Fibroblast of gingiva (primary cell): ENCODE measurements around the gene CUL5.
A peak's percentile ranks its signal among the peaks of the same experiment; 100 is the strongest.

Experiments
- DNase-seq: peaks from one replicate; pipeline ENCODE4 v3.0.0-alpha.2; 2011; ENCODE audit warnings: low read depth

CUL5 gene

GRCh38 chr11:108008656-108009496, at the start of gene CUL5:
CUL5 (plus strand) TSS chr11:108008898; CDS start chr11:108009349, 451 bp downstream.
- DNase-seq: peak; percentile 93

GRCh38 chr11:107961480-107961879, 47.2 kb upstream of the CUL5 start:
- no peak for DNase-seq

DNA sequence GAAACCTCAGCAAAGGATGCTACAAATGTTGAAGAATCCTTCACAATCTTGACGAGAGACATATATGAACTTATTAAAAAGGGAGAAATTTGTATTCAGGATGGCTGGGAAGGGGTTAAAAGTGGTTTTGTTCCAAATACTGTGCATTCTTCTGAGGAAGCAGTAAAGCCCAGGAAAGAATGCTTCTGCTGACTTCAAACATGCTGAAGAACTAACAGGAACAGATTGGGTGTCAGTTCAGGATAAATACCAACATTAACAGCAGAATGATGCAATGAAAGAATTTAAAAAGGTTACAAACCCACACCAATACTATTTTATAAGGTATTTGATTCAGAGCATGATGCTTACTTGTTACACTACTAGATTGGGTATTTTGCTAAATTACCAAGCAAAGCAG, 46.5 kb upstream of the CUL5 start:
- no peak for DNase-seq

- no peak for DNase-seq
Observed at GRCh38 chr11:107963091-107963490, 45.6 kb upstream of the CUL5 start.

GRCh38 chr11:107969219-107969618, 39.5 kb upstream of the CUL5 start:
- DNase-seq: no peak

DNA sequence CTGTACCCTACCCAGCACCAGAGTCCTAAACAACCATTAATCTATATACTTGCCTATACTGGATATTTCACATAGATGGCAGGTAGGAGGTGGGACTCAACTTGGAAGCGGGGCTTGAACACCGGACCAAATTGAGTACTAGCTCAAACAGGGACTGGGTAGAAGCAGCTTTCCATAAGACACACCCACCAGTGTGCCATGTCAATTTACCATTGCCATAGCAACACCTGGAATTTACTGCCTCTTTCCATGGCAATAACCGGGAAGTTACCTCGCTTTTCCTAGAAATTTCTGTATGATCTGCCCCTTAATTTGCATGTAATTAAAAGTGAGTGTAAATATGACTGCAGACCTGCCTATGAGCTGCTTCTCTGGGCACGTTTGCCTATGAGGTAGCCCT, 38.6 kb upstream of the CUL5 start:
- no peak for DNase-seq

DNA sequence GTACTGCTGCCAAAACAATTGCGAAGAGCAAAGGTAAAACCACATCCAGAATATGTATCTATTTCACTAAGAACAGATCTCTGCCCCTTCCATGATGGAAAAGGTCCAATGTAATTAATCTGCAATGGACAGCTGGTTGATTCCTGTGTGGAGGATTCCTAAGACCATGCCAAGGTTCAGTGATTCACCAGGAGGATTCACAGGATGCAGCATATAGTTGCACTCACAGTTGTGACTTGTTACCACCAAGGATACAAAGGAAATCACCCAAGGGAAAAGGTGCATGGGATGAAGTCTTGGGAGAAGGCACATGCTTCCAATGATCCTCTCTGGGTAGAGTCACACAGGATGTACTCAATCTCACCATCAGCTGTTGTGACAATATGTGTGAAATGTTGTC, 35.1 kb upstream of the CUL5 start:
- no peak for DNase-seq

DNA sequence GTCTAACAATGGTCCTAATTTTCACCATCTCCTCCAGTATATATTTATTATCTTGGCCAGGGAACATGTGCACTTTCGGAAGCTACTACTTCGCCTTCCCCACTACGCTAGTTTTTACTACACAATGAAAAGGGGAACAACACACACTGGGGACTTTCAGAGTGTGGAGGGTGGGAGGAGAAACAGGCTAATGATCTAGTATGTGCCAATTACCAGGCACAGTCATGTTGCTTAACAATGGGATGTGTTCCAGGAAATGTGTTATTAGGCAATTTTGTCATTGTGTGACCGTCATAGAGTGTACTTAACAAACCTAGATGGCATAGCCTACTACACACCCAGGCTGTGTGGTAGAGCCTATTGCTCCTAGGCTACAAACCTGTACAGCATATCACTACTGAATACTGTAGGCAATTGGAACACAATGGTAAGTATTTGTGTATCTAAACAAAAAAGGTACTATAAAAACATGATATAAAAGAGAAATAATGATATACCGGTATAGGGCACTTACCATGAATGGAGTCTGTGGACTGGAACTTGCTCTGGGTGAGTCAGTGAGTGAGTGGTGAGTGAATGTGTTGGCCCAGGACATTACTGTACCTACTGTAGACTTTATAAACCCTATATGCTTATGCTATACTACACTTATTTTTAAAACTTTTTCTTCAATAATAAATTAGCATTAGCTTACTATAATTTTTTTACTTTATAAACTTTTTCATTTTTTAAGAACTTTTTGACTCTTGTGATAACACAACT, 20.1 kb upstream of the CUL5 start:
- DNase-seq: no peak

- no peak for DNase-seq
Observed at GRCh38 chr11:107991868-107992414, 16.8 kb upstream of the CUL5 start.

DNA sequence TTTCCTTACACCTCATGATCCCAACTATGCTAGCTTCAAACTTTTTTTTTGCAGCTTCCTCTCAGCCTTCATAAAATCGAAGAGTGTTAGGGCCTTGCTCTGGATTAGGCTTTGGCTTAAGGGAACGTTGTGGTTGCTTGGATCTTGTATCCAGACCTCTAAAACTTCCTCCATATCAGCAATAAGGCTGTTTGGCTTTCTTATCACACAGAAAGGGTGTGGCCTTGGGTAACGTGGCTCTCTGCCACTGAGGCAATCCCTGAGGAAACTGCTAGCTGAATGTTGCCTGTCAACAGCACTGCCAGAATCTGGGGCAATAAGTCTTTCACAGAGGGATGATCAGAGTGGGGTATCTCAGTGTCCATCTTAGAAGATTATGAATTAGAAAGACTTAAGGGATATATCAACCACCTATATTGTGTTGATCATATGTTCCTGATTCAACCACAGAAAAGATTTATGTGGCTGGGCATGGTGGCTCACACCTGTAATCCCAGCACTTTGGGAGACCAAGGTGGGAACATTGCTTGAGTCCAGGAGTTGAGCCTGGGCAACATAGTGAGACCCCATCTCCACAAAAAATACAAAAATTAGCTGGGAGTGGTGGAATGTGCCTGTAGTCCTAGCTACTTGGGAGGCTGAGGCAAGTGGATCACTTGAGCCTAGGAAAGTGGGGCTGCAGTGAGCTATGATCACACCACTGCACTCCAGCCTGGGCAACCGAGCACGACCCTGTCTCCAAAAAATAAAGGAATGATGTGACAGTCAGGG, 12.5 kb upstream of the CUL5 start:
- no peak for DNase-seq

- no peak for DNase-seq
Observed at GRCh38 chr11:107998761-107999160, 9.9 kb upstream of the CUL5 start.

DNA sequence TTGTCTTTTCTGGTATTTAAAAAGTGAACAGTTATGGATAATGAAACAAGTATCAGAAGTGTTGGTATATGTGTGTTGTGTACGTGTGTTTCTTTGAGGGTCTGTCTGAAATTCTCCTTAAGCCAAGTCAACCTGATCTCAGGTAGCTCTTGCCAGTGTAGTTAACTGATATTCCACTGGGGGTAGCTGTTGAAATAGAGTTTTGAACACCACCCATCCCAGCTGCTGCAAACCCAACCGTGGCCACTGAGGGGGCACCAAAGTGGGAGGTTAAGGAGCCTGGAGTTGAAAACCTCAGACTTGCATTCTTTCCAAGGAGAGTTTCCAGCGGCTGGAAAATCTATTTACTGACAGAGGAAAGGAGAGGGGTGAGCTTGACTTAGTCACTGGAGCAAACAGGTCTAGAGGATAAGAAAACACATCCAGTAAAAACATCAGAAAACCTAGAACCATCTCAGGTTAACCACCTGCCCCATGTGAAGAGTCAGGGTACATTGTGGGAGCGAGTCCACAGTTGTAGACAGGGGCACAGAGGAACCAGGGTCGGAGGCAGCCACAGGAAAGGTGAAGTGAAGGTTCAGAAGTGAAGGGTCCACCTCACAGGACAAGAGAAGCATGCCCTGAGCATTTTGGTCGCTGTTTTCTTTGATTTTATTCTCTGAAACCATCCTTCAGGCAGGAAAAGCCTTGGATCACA, 8.8 kb upstream of the CUL5 start:
- no peak for DNase-seq

DNA sequence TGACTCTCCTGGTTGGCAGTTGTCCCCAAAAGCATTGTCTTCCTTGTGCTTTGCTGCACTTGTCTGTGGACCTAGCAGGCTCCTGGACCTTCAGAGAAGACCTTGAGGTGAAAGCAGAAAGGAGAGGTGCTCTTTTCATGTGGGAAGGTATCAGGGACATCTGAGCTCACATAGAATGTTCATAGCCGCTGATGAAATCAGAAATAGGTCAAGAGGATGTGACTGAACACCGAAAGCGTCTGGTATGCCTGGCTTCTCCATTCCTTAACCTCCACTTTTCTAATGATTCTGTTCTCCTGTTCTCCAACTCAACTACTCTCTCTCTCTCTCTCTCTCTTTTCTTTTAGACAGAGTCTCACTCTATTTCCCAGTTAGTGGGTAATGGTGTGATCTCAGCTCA, 6.2 kb upstream of the CUL5 start:
- no peak for DNase-seq

- no peak for DNase-seq
Observed at GRCh38 chr11:108003623-108004022, 5.1 kb upstream of the CUL5 start.

DNA sequence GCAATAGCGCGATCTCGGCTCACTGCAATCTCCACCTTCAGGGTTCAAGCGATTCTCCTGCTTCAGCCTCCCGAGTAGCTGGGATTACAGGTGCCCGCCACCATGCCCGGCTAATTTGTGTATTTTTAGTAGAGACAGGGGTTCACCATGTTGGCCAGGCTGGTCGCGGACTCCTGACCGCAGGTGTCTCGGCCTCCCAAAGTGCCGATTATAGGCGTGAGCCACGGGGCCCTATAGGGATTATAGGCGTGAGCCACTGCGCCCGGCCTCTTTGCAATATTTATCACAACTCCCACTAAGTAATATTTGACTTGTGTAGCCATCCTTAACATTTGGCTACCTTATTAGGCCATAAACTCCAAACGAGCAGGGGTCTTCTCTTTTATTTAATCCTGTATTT, 879 bp upstream of the CUL5 start:
- no peak for DNase-seq

- peak; percentile 3 for DNase-seq
Observed at GRCh38 chr11:108009497-108010370, 1.0 kb downstream of the CUL5 start.

DNA sequence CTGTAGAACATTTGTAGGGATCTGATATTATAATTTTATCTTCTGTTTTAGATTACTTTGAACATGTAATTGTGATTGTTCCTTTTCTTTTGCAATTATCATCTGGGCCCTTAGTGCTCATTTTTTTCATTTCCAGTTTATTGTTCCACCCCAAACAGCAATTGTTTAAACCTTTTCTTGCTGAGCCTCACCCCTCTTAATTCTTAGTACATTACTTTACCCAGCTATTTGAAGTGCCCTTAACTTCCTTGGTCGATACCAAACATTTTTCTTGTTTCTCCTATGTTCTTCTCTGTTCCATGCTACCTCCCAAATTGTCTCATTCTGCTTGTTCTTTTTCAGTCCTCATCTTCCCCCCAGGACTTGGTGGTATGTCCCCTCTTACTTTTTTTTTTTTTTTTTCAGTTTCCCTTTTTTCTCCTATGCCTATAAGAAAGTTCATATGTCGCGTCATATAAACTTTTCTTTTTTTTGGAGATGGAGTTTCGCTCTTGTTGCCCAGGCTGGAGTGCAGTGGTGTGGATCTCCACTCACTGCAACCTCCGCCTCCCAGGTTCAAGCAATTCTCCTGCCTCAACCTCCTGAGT, 3.5 kb downstream of the CUL5 start:
- no peak for DNase-seq

DNA sequence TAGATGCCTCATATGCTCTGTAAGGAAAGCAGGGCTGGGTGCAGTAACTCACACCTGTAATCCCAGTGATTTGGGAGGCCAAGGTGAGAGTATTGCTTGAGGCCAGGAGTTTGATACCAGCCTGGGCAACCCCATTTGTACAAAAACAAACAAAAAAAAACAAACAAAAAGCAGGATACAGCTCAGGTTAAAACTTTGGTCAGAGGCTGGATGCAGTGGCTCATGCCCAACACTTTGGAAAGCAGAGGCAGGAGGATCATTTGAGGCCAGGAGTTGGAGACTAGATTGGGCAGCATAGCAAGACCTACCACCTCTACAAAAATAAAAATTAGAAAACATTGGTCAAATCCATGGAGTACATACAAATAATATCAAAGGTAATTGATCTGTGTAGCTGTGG, 7.9 kb downstream of the CUL5 start:
- DNase-seq: no peak

DNA sequence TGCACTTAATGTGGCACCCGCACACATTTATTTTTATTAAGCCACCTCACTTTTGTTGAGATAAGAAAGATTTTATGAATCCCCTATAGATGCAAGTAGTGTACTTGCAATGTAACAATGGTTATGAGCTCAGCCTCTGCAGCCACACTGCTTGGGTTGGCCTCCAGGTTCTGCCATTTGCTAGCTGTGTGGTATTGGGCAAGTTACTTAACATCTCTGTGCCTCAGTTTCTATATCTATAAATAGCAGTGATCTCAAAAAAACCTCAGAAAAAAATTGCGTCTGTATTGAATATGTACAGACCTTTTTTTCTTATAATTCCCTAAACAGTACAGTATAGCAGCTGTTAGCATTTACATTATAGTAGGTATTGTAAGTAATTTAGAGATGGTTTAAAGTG, 10.0 kb downstream of the CUL5 start:
- DNase-seq: no peak

GRCh38 chr11:108019870-108020540, 11.3 kb downstream of the CUL5 start:
- peak; percentile 40 for DNase-seq
